ENCODE measurements around the gene RBM3.

DNA sequence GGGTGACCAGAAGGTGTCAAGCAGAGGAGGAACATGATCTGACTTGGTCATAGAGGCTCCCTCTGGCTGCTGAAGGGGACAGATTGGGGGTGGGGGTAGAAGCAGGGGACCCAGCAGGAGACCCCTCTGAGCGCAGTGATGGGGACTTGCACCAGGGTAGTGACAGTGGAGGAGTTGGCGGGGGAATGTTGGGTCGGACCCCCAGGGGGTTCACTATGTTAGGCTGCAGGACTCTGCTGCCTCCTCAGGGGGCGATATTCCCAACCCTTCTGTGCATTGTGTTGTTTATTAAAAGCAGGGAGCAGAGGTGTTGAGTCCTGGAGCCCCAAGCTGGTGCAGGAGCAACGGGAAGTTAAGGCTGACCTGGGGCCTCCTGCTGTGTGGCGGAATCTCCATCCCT lies 31.8 kb downstream of the RBM3 start:
- no peak for TF ChIP-seq POLR2A (IDR thresholded peaks at IDR 0.05; ENCODE audit: low read depth)
- TF ChIP-seq, protein P1, sequence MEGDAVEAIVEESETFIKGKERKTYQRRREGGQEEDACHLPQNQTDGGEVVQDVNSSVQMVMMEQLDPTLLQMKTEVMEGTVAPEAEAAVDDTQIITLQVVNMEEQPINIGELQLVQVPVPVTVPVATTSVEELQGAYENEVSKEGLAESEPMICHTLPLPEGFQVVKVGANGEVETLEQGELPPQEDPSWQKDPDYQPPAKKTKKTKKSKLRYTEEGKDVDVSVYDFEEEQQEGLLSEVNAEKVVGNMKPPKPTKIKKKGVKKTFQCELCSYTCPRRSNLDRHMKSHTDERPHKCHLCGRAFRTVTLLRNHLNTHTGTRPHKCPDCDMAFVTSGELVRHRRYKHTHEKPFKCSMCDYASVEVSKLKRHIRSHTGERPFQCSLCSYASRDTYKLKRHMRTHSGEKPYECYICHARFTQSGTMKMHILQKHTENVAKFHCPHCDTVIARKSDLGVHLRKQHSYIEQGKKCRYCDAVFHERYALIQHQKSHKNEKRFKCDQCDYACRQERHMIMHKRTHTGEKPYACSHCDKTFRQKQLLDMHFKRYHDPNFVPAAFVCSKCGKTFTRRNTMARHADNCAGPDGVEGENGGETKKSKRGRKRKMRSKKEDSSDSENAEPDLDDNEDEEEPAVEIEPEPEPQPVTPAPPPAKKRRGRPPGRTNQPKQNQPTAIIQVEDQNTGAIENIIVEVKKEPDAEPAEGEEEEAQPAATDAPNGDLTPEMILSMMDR (IDR thresholded peaks at IDR 0.05), result no peak
- no peak for TF ChIP-seq POLR2AphosphoS5 (IDR thresholded peaks at IDR 0.05)

Measured in esophagus muscularis mucosa (tissue), 3 donors.